C4-2B (cell line): ENCODE measurements around the gene IRAK1BP1.

ENCODE experiments used
- CTCF ChIP-seq: fragments of 450-650 bp; conservative IDR thresholded peaks from 2 replicates; pipeline ENCODE4 v1.5.1; 2017; ENCODE audit warnings: mild to moderate bottlenecking
- ZFX ChIP-seq: fragments of 450-650 bp; IDR thresholded peaks from 2 replicates; pipeline ENCODE4 v1.6.1; 2017

- TF ChIP-seq CTCF (no peak), ZFX (no peak)
Measured at GRCh38 chr6:78942446-78942845, 75.1 kb downstream of the IRAK1BP1 start.
